HG02840 (cell line): ENCODE data around the gene SNRNP200.
"Not testable (repeated sequence)": the region's sequence is repeated elsewhere in the genome, so short reads cannot be mapped to it uniquely, and the experiment has no call there.

ENCODE experiments used
- ATAC-seq: cut with Tn5 transposase; IDR thresholded peaks from one replicate; pipeline ENCODE4 v1.9.1; 2021; ENCODE audit warnings: mild to moderate bottlenecking, moderate library complexity, moderate number of reproducible peaks; ENCODE audit not compliant: unreplicated experiment, low FRiP score

SNRNP200 gene

DNA sequence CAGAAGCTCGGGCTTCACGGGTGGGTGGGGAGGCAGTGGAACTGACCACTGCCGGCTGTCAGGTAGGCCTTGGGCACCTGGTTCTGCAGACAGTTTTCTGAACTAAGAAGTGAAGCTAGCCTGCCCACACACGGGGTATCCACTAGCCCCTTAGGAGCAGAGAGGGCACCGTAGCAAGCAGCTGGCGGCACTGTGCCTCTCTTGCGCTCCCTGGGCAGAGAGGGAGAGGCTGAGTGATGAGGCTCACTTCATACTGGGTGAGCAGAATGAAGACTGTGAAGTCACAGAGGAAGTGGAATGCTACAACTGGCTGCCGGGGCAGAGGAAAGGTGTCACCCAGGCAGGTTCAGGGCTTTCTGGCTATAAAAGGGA is 20.5 kb upstream of the SNRNP200 start:
- ATAC-seq: no peak

DNA sequence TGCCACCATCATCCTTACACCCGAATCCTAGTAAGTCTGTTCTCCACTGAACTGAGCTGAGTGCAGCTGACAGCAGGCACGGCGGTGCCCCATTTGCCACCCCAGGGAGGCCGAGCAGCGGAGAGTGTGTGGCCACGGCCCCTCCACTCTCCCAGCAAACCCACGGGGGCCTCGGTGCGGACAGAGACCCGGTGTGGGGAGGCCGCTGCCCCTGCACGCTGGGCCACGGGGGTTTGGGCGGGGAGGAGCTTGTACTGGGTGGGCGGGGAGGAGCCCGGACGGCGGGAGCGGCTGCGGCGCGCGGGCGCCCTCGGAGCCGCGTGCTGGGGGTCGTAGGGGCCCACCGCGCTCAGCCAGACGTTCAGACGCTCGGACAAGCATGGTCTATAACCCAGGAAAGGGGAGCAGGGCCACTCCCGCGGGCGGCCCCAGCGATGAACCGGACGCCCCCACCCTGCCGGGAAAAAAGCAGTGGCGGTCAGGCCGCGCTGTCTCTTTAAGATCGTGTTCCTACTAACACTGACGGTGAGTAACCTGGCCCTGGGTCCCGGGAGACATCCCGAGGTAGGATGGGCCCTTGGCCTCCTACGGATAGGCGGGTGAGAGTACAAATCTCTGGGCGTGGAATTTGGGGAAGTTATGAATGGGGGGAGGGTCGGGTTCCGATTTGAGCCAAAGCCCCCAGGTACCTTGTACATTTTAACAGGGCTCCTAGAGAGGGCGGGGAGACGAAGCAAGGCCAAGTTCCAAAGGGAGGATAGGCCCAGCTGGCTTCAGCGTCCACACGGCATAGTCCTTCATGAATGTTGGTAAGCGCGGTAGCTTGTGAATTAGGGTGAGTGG is 19.9 kb upstream of the SNRNP200 start, which contains the start of gene ITPRIPL1:
TSS of gene ITPRIPL1 (plus strand) at position 277 of the 843 bp plus-strand sequence. CDS start at position 800, 523 bp downstream.
- no peak for ATAC-seq

DNA sequence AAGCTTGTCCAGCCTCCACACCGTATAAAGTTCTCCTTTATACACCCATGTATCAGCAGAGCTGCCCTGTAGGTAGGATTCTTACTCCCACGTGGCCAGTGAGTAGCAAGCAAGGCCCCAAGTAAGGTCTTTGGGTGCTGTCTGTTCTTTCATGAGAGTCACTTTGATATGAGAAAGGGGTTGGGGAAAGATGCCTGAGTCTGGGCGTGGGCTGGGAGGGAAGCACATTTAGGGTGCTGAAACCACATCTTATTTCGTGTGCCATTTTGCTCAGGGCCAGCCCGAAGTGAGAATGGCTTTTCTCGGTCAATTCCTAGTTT is 19.3 kb upstream of the SNRNP200 start:
- ATAC-seq: no peak

- no peak for ATAC-seq
Measured at GRCh38 chr2:96323849-96324248, 18.5 kb upstream of the SNRNP200 start.

DNA sequence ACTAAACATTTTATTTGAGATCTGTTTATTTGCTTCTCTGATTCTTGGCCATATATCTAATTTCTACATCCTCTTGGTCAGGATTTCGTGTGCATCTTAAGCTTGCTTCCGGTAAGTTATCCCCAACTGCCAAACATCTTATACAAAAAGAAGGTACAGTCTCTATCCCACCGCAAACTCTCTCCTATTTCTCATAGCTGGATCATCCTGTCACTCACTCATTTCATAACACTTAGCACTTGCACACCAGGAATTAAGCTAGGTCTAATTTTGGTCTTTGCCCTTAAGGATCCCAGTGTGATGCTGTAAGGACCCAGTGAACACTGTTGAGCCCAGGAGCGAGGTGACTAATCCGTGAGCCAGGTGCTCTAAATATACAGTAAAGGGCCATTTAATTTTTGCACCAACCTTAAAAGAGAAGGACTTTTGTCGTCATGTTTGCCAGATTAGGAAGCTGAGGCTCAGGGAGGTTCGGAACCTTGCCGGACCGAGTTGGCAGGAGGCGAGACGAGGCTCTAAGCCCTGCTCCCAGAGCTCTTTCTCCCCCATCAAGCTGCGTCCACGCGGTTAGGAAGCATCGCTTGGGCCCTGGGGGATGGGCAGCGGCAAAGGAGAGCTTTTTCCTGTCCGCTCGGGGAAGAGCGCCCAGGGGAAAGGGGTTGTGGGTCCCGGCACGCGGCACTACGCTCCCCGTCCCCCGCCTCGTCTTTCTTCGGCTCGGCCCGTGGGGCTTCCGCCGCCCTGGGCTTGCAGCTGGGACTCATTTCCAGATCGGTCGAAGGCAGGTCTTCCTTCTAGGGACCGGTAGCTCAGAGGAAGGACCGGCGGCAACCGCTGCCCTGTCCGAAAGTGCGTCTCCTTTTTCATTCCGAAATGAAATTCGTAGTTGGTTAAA is 15.6 kb upstream of the SNRNP200 start:
- peak; percentile 29 for ATAC-seq

DNA sequence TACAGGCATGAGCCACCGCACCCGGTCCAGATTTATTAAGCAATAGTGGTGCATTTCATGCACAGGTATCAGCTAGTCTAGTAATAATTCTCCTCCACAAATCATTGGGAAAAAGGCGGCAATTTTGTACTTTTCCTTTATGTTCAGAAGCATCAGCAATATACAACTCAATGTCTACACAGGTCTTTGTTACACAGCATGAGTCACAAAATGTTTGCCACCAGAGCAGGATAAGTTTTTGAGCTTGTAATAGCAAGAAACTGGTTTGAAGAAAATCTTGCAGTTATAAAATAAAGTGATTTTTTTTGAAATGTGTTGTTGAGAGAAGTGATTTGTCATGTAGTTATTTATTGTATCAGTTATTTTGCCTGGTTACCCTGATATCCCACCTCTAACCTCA is 15.0 kb upstream of the SNRNP200 start:
- ATAC-seq: no peak

DNA sequence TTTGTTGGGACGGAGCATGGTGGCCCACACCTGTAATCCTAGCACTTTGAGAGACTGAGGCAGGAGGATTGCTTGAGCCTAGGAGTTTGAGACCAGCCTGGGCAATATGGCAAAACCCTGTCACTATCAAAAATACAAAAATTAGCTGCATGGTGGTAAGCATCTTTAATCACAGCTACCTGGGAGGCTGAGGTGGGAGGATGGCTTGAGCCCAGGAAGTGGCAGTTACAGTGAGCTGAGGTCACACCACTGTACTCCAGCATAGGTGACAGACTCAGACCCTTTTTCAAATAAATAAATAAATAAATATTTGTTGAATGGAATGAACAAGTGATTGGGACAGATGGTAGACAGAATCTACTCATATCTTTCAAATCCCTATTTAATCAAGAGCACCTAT is 14.1 kb upstream of the SNRNP200 start:
- no peak for ATAC-seq

DNA sequence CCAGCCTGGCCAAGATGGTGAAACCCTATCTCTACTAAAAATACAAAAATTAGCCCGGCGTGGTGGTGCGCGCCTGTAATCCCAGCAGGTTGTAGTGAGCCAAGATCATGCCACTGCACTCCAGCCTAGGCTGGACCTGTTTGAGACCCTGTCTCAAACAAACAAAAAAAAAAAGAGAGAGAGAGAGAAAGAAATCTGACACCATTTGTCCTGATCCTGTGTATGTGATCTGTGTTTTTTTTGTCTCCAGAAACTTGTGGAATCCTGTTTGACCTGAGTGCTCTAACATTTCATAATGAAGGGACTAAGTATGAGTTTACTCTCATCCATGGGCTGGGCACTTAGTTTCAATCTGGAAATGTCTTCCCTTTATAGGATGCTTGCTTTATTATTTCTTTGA is 13.4 kb upstream of the SNRNP200 start:
- no peak for ATAC-seq

DNA sequence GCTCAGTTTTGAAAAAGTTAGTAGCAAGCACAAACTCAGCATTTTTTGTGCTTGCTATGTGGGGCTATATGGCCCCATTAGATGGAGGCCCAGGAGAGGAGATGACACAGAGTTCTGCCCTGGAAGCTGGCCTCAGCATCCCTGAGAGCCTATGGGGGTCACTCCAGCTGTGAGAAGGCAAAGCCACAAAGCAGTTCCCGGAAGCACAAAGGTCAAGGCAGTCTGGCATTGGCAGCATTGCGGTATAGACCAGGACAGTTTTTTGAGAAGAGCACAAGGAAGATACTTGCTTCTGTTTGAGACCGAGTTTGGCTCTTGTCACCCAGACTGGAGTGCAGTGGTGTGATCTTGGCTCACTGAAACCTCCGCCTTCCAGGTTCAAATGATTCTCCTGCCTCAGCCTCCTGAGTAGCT is 12.2 kb upstream of the SNRNP200 start:
- no peak for ATAC-seq

DNA sequence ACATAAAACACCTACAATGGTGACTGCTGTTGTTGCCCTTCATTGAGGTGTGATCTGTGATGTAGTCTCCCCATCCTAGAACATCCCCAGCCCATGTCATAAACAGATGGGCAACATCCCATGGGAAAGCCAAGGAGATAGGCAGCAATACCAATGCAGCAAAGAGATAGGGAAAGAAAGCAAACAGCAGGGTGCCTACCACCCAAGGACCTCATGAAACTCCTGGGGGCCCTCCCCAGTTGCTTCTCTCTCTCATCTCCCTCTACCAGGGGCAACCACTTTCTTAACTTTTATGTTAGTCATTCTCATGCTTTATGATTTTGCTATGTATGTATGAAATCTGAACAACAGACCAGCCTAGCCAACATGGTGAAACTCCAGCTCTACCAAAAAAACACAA is 11.7 kb upstream of the SNRNP200 start:
- ATAC-seq: no peak

- no peak for ATAC-seq
Measured at GRCh38 chr2:96315400-96316071, 10.2 kb upstream of the SNRNP200 start.

DNA sequence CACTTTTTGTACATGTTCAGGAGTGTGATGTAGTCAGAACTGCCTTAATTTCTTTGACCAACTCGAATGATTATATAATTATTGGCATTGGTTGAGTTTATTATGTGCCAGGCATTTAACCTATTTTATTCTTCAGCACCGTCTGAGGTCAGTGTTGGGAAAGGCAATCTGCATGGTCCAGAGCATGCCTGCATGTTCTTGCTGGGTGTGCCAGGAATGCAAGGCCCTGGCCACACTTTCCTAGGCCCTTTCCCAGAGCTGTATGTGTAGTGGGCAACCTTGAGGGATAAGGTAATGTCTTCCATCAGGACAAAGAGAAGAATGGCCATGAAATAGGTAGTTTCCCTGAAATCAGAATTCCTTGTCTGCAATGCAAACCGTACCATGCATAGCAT is 9.7 kb upstream of the SNRNP200 start:
- ATAC-seq: no peak

DNA sequence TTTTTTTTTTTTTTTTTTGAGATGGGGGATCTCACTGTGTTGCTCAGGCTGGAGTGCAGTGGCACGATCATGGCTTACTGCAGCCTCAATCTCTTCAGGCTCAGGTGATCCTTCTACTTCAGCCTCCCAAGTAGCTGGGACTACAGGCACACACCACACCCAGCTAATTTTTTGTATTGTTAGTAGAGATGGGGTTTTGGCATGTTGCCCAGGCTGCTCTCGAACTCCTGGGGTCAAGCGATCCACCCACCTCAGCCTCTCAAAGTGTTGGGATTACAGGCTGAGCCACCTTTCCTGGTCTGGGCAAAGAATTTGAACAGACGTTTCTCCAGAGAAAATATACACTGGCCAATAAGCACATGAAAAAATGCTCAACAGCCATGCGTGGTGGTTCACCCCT is 2.9 kb upstream of the SNRNP200 start:
- ATAC-seq: no peak

DNA sequence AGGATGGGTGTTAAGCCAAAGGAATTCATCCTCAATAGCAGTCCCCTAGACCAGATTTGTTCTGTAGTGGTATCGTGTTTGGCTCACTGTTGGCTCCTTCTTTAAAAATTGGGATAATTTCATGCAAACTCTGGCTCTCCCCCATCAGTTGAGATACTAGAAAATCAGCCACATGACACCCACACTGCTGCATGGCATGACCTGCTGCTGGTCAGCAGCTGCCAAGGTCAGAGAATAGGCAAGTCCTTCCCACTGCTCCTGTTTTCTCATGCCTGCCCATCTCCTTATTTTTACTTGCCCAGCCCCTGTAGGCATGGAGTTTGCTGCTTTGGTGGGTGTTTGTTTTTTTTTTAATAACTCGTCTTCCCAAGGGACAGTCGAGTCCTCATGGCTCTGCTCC is 1.0 kb upstream of the SNRNP200 start:
- no peak for ATAC-seq

DNA sequence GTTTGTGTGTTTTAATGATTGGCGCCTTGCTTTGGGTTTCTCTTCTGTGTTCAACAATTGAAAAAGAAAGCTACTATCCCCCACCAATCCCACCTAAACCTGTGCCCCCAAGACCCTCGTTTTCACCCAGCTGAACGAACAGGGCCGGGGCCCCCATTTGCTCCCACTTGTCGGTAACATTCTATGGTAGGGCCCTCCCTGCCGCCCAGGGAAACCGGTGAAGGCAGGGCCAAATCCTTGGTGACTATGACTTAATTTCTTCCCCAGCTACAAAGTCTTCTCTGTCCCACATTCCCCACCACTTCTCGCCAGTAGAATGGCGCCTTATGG is 598 bp upstream of the SNRNP200 start:
- ATAC-seq: no peak

GRCh38 chr2:96304606-96305005 is 740 bp downstream of the SNRNP200 start:
- ATAC-seq: no peak

DNA sequence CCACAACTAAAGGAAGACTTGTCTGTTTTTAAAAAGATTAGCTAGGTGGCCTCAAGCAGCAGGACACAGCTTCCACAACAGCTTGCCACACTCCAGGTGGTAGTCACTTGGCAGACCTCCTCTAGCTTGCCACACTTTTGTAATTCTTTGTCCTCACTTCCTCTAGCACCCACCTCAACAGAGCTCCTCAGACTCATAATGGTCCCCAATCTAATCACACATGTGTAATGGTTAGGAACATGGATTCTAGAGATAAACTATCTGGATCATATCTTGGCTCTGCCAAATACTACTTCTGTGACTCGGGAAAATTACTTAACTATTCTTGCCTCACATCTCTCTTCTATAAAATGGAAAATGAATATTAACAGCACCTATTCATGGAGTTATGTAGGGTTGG is 3.5 kb downstream of the SNRNP200 start:
- ATAC-seq: no peak

DNA sequence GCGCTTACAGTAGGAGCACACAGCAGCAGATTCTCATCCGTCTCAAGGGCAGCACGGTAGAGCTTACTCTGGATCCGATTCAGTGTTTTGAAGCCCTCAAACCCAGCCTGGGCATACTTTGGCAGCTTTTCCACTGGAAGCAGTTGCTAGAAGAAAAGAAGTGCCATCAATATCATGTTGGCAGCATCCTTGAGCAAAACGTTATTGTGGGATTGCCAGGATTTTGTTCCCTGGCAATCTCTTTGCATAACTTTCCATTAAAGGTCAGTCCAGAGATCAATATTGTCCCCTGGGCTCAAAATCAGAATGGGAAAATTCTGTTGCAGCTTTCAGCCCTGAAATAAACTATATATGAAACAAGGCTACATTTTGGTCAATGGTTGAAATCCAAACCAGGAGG is 8.4 kb downstream of the SNRNP200 start:
- no peak for ATAC-seq

DNA sequence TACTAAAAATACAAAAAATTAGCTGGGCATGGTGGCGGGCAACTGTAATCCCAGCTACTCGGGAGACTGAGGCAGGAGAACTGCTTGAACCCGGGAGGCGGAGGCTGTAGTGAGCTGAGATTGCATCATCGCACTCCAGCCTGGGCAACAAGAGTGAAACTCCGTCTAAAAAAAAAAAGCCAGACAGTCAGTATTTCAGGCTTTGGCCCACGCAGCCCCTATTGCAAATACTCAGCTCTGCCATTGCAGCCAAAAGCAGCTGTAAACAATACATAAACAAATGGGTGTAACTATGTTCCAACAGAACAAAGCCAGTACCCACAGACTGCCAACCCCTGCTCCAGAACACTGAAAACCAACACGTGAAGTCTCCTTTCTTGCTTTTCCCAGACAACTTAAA is 11.1 kb downstream of the SNRNP200 start:
- not testable (repeated sequence) for ATAC-seq

GRCh38 chr2:96291751-96292150 is 13.6 kb downstream of the SNRNP200 start:
- ATAC-seq: no peak

DNA sequence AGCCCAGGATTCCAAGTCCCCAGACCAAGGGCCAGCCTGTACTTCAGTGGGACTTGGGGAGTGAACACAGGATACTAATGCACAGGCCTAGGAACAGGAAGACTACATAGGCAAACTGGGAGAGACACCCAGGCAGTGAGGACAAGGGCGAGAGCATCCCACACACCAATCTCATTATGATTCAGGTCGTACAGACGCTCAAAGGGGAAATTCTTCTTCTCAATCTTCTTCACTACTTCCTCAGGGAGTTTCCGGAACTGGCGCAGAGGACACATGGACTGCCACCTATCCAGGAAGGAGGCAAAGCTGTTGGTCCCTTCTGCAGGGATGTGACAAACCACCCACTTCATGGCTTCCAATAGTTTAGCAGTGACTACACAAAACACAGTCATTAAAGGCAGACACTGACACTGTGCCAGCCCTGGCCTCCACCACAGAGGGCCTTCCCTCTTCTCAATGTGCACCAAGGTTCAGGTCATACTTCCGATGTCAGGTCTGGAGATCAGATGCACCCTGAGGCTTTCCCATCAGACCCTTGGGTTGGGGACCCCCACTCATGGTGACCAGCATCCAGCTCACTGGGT is 18.0 kb downstream of the SNRNP200 start:
- ATAC-seq: no peak
